ENCODE measurements around the gene TTLL11. TPM values are rescaled to one million over a fixed set of nuclear protein-coding genes. Genes with fewer than 3 reads are reported as not detected.

The TTLL11 gene
- total RNA-seq, 1 experiment from 2014 or later: 1.5 TPM

DNA sequence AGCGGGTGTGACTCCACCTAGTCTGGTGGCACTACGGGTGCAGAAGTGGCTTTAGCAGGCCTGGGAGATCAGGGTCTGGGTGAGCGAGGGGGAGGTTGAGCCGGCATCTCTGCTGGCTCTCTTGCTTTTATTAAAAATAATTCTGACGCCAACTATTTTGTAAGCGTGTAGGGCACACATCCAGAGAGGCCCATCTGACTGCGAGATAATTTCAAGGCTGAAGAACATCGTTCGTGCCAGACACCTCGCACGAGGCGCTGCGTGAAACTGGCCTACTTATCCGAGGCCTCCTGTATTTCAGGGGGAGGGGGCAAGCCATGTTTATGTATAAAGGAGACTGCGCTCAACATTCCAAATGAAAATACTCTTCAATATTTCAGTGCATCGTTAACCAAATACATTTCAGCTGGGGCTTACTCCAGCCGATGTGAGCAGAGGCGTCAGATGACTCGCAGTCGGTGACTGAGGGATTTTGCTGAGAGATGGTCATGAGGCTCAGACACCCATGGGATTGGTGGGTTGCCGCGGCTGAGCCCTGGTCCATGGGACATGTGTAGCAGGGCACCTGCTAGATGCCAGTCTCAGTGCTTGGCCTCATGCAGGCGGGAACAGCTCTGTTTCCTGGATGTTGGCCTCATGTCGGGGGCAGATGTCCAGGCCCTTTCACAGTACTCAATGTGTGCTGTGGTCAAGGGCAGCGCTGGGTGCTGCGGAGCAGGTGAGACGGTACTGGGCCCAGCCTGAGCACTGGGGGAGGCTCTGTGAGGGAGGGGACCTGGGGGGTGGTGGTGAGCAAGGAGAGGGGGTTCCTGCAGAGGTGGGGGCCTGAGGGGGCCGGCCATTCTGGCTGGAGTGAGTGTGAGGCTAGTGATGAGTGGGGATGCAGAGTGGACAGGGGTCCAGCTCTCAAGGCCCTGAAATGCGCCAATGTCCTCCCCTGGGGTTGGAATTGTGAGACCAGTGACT is 240.2 kb downstream of the TTLL11 start:
- Mint-ChIP-seq H3K36me3 (ENCODE audit: insufficient read depth in 1 of 3, low read depth in 3 of 3) (peaks cover 0 to 6% (median 0%) of the 10 kb centered on the region in 3 experiments; a peak in 4 of 7 replicates), H3K4me1 (peaks cover 7 to 10% of the 10 kb centered on the region in 2 experiments; a peak in 1 of 4 replicates), H3K9me3 (peaks cover 9 to 11% of the 10 kb centered on the region in 2 experiments; a peak in 3 of 5 replicates), H3K27ac (peak overlapping the region in 1 of 3 experiments; percentile 58; a peak in 1 of 7 replicates), H3K27me3 (ENCODE audit: low read depth) (no peaks in the 10 kb centered on the region; the same call in 1 of the 2 replicates), H3K4me3 (no peak overlapping the region)
- Histone ChIP-seq H3K4me2 (ENCODE audit: insufficient read depth, insufficient read length, low read length) (no peak overlapping the region), H3K9me3 (ENCODE audit: control insufficient read depth, low read depth, low read length) (no peaks in the 10 kb centered on the region), H3K79me1 (ENCODE audit: insufficient read depth, low read depth, low read length, poor library complexity, severe bottlenecking) (no peaks in the 10 kb centered on the region), H4K8ac (replicated peaks; ENCODE audit: insufficient read length, low read depth, low read length) (no peak overlapping the region), H2BK12ac (ENCODE audit: insufficient read length, low read depth, low read length) (no peak overlapping the region), H3K23ac (ENCODE audit: insufficient read length, low read depth, low read length) (no peak overlapping the region), H3K14ac (ENCODE audit: insufficient read depth, low read length) (no peak overlapping the region), H3K18ac (ENCODE audit: insufficient read length, low read depth, low read length) (no peak overlapping the region), H2BK20ac (ENCODE audit: low read depth, low read length, poor library complexity, severe bottlenecking) (no peak overlapping the region), H4K20me1 (ENCODE audit: control insufficient read depth, insufficient read depth, insufficient read length) (no peaks in the 10 kb centered on the region), H3K56ac (ENCODE audit: insufficient read length, low read depth, low read length) (no peak overlapping the region), H3K23me2 (ENCODE audit: insufficient read length, low read depth, low read length, poor library complexity, severe bottlenecking) (no peaks in the 10 kb centered on the region), H3K4ac (ENCODE audit: low read depth, low read length) (no peak overlapping the region), H3K4me1 (ENCODE audit: insufficient read depth, low read length) (no peaks in the 10 kb centered on the region), H3T11ph (ENCODE audit: low read length) (no peak overlapping the region), H2BK120ac (ENCODE audit: low read depth, low read length, poor library complexity, severe bottlenecking) (no peak overlapping the region), H2AFZ (ENCODE audit: low read length) (no peak overlapping the region), H3K9ac (ENCODE audit: extremely low read depth, insufficient read length, low read length) (no peak overlapping the region), H3K79me2 (ENCODE audit: insufficient read depth, low read length) (no peaks in the 10 kb centered on the region), H2BK15ac (ENCODE audit: low read depth, low read length) (no peak overlapping the region), H4K91ac (ENCODE audit: insufficient read length, low read depth, low read length) (no peak overlapping the region), H2AK5ac (ENCODE audit: insufficient read length, low read length) (no peak overlapping the region), H2BK5ac (ENCODE audit: insufficient read length, low read length) (no peak overlapping the region), H3K27me3 (ENCODE audit: insufficient read depth, low read length) (no peaks in the 10 kb centered on the region), H4K5ac (ENCODE audit: insufficient read length, low read depth, low read length) (no peak overlapping the region), H3K27ac (ENCODE audit: insufficient read length, low read depth, low read length) (no peak overlapping the region)
- TF ChIP-seq CTCF (conservative IDR thresholded peaks at IDR 0.05): no peak
- no CpG with 5 or more reads among the region's 29 CpGs for whole genome bisulfite sequencing (ENCODE audit: extremely low coverage, insufficient read length, low lambda C conversion rate)
- no peak for DNase-seq

Data from H9 (cell line).